ES-I3 (cell line): Measurements from ENCODE around the gene IKZF4.
"Not testable (repeated sequence)": the region's sequence is repeated elsewhere in the genome, so short reads cannot be mapped to it uniquely, and the experiment has no call there.

Experiments used
- H3K36me3 ChIP-seq: 2 replicates; pipeline ENCODE4 v1.6.1; 2013; ENCODE audit warnings: mild to moderate bottlenecking, low read length, control low read depth, moderate library complexity; ENCODE audit not compliant: insufficient read depth
- H3K4me1 ChIP-seq: 2 replicates; pipeline ENCODE4 v1.6.1; 2013; ENCODE audit warnings: mild to moderate bottlenecking, control low read depth, low read length; ENCODE audit not compliant: insufficient read depth
- H3K9ac ChIP-seq: 2 replicates; pipeline ENCODE4 v1.6.1; 2013; ENCODE audit warnings: low read depth, mild to moderate bottlenecking, low read length, moderate library complexity
- H3K9me3 ChIP-seq: 2 replicates; pipeline ENCODE4 v1.6.1; 2013; ENCODE audit warnings: mild to moderate bottlenecking, low read length, moderate library complexity; ENCODE audit not compliant: control insufficient read depth, insufficient read depth

The IKZF4 gene

GRCh38 chr12:56020423-56021184, at the start of gene IKZF4:
Gene IKZF4, plus strand, starts transcription at chr12:56021043. Its CDS starts 451 bp downstream, at chr12:56021494.
- Histone ChIP-seq H3K9me3 (no peaks in the 10 kb centered on the region), H3K9ac (peak within 1 kb of the TSS; percentile 54), H3K36me3 (peaks cover 3% of the 10 kb centered on the region), H3K4me1 (peaks cover 7% of the 10 kb centered on the region)

DNA sequence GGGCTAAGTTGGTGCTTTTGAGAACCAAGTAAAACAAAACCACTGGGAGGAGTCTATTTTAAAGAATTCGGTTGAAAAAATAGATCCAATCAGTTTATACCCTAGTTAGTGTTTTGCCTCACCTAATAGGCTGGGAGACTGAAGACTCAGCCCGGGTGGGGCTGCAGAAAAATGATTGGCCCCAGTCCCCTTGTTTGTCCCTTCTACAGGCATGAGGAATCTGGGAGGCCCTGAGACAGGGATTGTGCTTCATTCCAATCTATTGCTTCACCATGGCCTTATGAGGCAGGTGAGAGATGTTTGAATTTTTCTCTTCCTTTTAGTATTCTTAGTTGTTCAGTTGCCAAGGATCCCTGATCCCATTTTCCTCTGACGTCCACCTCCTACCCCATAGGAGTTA, 48.8 kb upstream of the IKZF4 start:
- no peaks in the 10 kb centered on the region for H3K9me3 ChIP-seq
- no peaks in the 10 kb centered on the region; the same call in 1 of the 2 replicates for H3K36me3 ChIP-seq
- H3K9ac ChIP-seq, result no peak overlapping the region
- peaks cover 5% of the 10 kb centered on the region; the same call in 1 of the 2 replicates for H3K4me1 ChIP-seq

- Histone ChIP-seq H3K36me3 (peaks cover under 1% of the 10 kb centered on the region; the same call in 1 of the 2 replicates), H3K4me1 (peaks cover 5% of the 10 kb centered on the region; the same call in 1 of the 2 replicates)
Observed at GRCh38 chr12:55972456-55972855, 48.4 kb upstream of the IKZF4 start.

DNA sequence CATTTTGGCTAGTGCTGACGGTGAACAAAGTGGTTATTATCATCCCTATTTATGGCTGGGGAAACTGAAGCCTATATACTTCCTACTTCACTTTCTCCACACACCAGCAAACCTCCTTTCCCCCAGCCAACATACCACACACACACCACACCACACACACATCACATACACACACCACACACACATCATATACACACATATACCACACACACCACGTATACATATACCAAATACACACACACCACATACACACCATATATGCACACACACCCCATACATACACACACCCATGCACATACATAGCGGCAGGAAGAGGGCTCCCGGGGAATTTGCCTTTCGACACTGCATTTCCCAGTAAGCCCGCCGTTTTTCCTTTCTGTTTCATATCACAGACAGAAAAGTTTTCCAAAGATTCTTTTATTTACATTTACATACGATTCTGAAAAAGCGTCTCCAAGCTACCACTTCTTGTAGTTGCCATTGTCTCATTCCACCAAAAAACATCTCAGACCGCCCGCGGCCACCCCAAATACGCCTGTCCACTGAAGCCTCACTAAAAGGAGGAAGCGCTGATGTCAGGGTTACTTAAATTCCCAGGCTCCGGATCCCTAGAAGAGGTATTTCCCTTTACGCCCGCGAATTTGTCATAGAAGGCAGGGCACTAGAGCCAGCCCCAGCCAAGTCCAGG, 47.8 kb upstream of the IKZF4 start:
- Histone ChIP-seq H3K9ac (peak overlapping the region; percentile 62), H3K9me3 (no peaks in the 10 kb centered on the region), H3K4me1 (peaks cover 5% of the 10 kb centered on the region; the same call in 1 of the 2 replicates), H3K36me3 (peaks cover 3% of the 10 kb centered on the region; the same call in 1 of the 2 replicates)

More at GRCh38 chr12:55972456-55972855, 48.4 kb upstream of the IKZF4 start:
- peak overlapping the region; percentile 62 for H3K9ac ChIP-seq
- no peaks in the 10 kb centered on the region for H3K9me3 ChIP-seq

DNA sequence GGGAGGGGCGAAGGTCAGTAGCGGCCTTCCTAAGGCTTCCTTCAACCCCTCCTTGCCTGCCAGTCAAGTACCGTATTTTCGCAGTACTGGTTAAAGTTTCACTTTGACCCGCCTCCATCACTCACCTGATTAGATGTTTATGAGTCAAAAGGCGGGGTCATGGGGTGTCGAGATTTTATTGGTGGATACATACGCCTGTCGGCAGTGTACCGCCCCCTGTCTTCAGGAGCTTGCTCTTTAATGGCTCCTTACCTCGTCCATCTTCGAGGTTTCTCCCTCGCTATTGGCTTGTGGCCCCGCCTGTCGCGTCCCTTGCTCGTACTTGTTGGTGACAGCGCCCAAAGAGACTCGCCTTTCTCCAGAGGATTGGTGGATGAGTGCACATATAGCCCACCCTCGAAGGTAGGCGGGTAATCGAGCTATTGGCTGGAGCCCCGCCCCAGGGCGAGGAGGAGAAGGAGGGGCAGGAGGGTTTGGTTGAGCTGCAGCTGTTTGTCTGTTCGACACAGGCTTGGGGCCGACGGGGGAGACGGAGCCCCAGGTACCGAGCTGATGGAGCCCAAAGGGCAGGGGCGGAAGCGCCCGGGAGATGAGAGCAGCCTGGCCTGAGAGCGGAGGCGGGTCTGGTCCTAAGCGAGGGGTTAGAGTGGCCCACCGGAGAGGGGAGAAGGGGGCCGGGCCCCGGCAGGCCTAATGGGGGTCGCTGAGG, 47.1 kb upstream of the IKZF4 start, which contains the start of gene RAB5B:
TSS of gene RAB5B (plus strand) at position 480 of the 709 bp plus-strand sequence. CDS start 12,883 bp downstream, outside the sequence.
- peaks cover 5% of the 10 kb centered on the region; the same call in 1 of the 2 replicates for H3K4me1 ChIP-seq
- H3K9me3 ChIP-seq, result no peaks in the 10 kb centered on the region
- peaks cover 3% of the 10 kb centered on the region; the same call in 1 of the 2 replicates for H3K36me3 ChIP-seq
- peak within 1 kb of the TSS; percentile 90 for H3K9ac ChIP-seq

- Histone ChIP-seq H3K9me3 (no peaks in the 10 kb centered on the region), H3K36me3 (peaks cover 3% of the 10 kb centered on the region; the same call in 1 of the 2 replicates), H3K4me1 (peaks cover 5% of the 10 kb centered on the region; the same call in 1 of the 2 replicates), H3K9ac (peak overlapping the region; percentile 90)
Observed at GRCh38 chr12:55974308-55974730, 46.5 kb upstream of the IKZF4 start.

DNA sequence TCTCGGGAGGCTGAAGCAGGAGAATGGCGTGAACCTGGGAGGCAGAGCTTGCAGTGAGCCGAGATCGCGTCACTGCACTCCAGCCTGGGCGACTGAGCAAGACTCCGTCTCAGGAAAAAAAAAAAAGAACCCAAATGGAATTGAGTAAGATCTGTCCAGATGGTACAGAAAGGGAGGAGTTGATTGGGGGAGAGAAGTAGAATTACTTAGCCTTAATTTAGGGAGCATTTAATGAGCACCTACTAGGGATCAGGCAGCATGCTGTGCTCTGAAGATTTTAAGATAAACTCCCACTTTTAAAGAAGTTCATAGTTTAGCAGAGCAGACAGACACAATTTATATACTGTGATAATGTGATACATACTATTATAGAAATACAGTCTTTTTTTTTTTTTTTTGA, 42.5 kb upstream of the IKZF4 start:
- Histone ChIP-seq H3K4me1 (peaks cover 5% of the 10 kb centered on the region; the same call in 1 of the 2 replicates), H3K9me3 (no peaks in the 10 kb centered on the region), H3K9ac (no peak overlapping the region), H3K36me3 (peaks cover 3% of the 10 kb centered on the region; the same call in 1 of the 2 replicates)

DNA sequence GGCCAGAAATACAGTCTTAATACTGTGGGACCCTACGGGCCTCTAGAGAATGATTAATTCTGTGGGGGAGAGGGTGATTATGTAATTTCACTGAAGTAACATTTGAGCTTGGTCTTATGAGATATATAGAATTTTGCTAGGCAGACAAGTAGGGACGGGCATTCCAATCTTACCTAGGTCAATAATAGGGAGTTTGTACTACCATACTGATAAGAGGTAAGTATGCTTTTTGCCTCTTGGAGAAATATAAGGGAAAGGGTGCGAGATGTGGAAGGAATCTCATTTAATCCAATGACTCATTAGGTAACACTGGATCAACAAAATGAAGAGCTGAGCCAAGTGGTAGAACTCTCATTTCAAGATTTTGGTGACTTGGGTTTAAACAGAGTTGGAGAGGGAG, 41.8 kb upstream of the IKZF4 start:
- Histone ChIP-seq H3K4me1 (peaks cover 5% of the 10 kb centered on the region; the same call in 1 of the 2 replicates), H3K9ac (no peak overlapping the region), H3K36me3 (peaks cover 3% of the 10 kb centered on the region; the same call in 1 of the 2 replicates), H3K9me3 (no peaks in the 10 kb centered on the region)

DNA sequence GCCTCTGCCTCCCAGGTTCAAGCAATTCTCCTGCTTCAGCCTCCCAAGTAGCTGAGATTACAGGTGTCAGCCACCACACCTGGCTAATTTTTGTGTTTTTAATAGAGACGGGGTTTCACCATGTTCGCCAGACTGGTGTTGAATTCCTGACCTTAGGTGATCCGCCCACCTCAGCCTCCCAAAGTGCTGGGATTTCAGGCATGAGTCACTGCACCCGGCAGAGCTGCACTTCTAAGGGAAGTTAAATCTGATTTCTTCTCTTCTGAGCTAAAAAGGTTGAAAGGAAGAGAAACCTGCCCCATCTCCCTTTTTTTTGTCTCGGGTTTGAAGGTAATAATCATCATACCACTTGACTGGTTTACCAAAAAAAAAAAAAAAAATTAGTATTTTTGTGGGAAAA, 39.0 kb upstream of the IKZF4 start:
- not testable (repeated sequence) for H3K9ac ChIP-seq, H3K4me1 ChIP-seq, H3K9me3 ChIP-seq, H3K36me3 ChIP-seq

DNA sequence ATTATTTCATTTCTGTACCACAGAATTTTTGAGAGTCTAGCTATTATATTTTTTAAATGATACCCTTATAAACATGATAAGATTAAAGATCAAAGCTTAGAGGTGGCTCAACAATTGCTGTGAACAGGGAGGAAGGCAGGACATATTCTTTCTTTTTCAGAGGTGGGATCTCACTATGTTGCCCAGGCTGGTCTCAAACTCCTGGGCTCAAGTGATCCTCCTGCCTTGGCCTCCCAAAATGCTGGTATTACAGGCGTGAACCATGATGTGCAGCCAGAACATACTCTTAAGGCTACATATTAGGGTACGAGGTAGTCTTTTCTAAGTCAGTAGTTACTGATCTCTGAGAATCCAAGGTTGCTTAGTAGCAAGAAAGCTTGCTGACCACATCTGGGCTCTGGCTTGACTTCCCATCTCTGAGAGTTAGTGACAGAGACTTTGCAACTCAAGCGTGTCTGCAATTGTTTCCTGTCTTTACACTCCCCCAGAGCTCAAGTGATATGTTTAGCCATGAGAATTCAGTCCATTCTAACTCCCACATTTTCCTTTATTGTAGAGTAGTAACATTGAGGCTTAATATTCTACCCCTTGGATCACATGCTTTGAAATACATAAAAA, 38.4 kb upstream of the IKZF4 start:
- no peaks in the 10 kb centered on the region for H3K4me1 ChIP-seq
- no peak overlapping the region for H3K9ac ChIP-seq
- peaks cover 3% of the 10 kb centered on the region; the same call in 1 of the 2 replicates for H3K36me3 ChIP-seq
- no peaks in the 10 kb centered on the region for H3K9me3 ChIP-seq

- Histone ChIP-seq H3K36me3 (no peaks in the 10 kb centered on the region; the same call in 1 of the 2 replicates), H3K9ac (no peak overlapping the region), H3K9me3 (no peaks in the 10 kb centered on the region), H3K4me1 (no peaks in the 10 kb centered on the region)
Observed at GRCh38 chr12:55983232-55983842, 37.5 kb upstream of the IKZF4 start.

GRCh38 chr12:55984861-55985260, 36.0 kb upstream of the IKZF4 start:
- Histone ChIP-seq H3K36me3 (peaks cover 3% of the 10 kb centered on the region), H3K9me3 (no peaks in the 10 kb centered on the region), H3K9ac (no peak overlapping the region), H3K4me1 (no peaks in the 10 kb centered on the region)

- no peak overlapping the region for H3K9ac ChIP-seq
- no peaks in the 10 kb centered on the region for H3K4me1 ChIP-seq
- peaks cover 6% of the 10 kb centered on the region for H3K36me3 ChIP-seq
- no peaks in the 10 kb centered on the region for H3K9me3 ChIP-seq
Observed at GRCh38 chr12:55985341-55985740, 35.5 kb upstream of the IKZF4 start.
